ENCODE data around the gene C1QTNF3.

DNA sequence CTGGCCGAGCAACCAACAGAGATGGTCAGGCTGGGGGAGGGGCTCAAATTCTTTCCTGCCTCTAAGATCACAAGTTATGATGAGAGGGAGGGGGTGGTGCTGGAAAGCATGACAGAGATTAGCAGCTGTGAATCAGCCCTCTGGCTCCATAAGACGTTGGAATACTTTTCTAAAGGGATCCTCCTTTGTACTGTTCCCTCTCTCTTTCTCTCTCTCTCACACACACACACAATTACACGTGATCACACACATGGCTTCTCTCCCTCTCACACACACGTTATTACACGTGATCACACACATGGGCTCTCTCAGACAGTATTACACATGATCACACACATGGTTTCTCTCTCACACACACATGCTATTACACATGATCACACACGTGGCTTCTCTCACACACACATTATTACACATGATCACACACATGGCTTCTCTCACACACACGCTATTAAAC, 58.3 kb downstream of the C1QTNF3 start, which contains the start of gene SLC45A2:
- TF ChIP-seq POLR2A (IDR thresholded peaks at IDR 0.05; ENCODE audit: low read depth) (no peak), CTCF (IDR thresholded peaks at IDR 0.05) (no peak)

Data from esophagus muscularis mucosa (tissue), 3 donors.